Colonic mucosa (tissue), 4 donors: ENCODE data around the gene MOGAT3. TPM values are rescaled to one million over a fixed set of nuclear protein-coding genes. Genes with fewer than 3 reads are reported as not detected.

ENCODE experiments used
- DNase-seq: peaks from one replicate; pipeline ENCODE4 v3.0.0-alpha.2; 2020
- H3K27ac ChIP-seq: fragments of 200-600 bp; one replicate; pipeline ENCODE4 v1.8.0; 2021
- H3K27me3 ChIP-seq: fragments of 200-600 bp; one replicate; pipeline ENCODE4 v1.8.0; 2021
- H3K36me3 ChIP-seq: fragments of 200-600 bp; one replicate; pipeline ENCODE4 v1.8.0; 2021
- H3K4me1 ChIP-seq: fragments of 200-600 bp; one replicate; pipeline ENCODE4 v1.8.0; 2021; ENCODE audit warnings: mild to moderate bottlenecking
- H3K4me3 ChIP-seq: fragments of 200-600 bp; one replicate; pipeline ENCODE4 v1.8.0; 2021
- H3K9ac ChIP-seq, 2 donors: one replicate each; pipeline ENCODE4 v1.7.0; 2013; ENCODE audit warnings: control low read depth in 2 of 2, low read depth in 2 of 2, low read length in 2 of 2
- H3K9me3 ChIP-seq: fragments of 200-600 bp; one replicate; pipeline ENCODE4 v1.8.0; 2021
- intact Hi-C: fragments of 100-400 bp; cut with DNase I; formaldehyde crosslinking; loops from one replicate; pipeline ENCODE4 v1.14.1; 2022
- total RNA-seq, 2 donors: library from RNA; stranded (reverse); fragmentation: NEBNext Ultra II Directional in 1 of 2; extraction: Animal tissue kit (Norgen Biotek cat#: 25700) in 1 of 2; gene quantifications; one replicate each; pipeline ENCODE4 v1.2.1, GENCODE V29; 2021
- TF ChIP-seq, protein P1 (sequence below): fragments of 200-600 bp; IDR thresholded peaks from one replicate; pipeline ENCODE4 v1.8.0; 2022; ENCODE audit warnings: antibody characterized with exemption, mild to moderate bottlenecking
- donor health status: healthy.
- donor health status: DM: no; HTN: no; CAD: no.
- donor health status: DM: no; HTN: no; CAD: no.

MOGAT3 gene, protein sequence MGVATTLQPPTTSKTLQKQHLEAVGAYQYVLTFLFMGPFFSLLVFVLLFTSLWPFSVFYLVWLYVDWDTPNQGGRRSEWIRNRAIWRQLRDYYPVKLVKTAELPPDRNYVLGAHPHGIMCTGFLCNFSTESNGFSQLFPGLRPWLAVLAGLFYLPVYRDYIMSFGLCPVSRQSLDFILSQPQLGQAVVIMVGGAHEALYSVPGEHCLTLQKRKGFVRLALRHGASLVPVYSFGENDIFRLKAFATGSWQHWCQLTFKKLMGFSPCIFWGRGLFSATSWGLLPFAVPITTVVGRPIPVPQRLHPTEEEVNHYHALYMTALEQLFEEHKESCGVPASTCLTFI
- 10 to 100 TPM; 33.2 to 47.7 TPM for total RNA-seq

DNA sequence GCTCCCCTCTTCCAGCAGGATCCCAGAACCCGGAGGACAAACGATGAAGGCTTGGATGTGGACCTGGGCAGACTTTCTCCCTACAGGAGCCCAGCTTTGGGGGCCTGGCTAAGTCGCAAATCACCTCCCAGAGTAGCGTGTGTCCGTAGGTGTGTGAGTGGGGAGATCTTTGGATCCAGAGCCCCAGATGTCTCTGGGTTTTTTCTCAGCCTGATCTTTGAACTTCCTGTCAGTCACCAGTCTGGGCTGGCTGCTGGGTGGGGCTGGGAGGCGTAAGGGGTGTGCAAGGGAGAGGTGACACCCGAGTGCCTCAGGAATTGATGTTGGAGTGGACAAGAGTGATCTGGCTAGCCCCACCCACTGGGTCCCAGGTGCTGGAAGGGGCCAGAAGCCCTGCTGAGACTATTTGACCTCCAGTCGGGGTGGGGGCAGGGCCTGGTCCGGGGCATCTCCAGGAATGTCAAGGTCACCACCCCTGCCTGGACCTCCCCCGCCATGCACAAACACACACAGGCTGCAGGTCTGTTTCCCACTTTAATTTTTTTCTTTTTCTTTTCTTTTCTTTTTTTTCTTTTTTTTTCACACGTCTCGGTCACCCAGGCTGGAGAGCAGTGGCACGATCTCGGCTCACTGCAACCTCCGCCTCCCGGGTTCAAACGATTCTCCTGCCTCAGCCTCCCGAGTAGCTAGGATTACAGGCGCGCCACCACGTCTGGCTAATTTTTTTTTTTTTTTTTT lies at the start of gene MOGAT3:
Gene MOGAT3, minus strand, starts transcription at position 175 of the 738 bp plus-strand sequence. CDS start 182 bp downstream, outside the sequence.
- DNase-seq: peak; percentile 95
- TF ChIP-seq, protein P1, sequence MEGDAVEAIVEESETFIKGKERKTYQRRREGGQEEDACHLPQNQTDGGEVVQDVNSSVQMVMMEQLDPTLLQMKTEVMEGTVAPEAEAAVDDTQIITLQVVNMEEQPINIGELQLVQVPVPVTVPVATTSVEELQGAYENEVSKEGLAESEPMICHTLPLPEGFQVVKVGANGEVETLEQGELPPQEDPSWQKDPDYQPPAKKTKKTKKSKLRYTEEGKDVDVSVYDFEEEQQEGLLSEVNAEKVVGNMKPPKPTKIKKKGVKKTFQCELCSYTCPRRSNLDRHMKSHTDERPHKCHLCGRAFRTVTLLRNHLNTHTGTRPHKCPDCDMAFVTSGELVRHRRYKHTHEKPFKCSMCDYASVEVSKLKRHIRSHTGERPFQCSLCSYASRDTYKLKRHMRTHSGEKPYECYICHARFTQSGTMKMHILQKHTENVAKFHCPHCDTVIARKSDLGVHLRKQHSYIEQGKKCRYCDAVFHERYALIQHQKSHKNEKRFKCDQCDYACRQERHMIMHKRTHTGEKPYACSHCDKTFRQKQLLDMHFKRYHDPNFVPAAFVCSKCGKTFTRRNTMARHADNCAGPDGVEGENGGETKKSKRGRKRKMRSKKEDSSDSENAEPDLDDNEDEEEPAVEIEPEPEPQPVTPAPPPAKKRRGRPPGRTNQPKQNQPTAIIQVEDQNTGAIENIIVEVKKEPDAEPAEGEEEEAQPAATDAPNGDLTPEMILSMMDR: no peak
- Histone ChIP-seq H3K27ac (peak within 1 kb of the TSS; percentile 78), H3K9me3 (no peaks in the 10 kb centered on the region), H3K4me1 (no peaks in the 10 kb centered on the region), H3K27me3 (peaks cover 8% of the 10 kb centered on the region), H3K36me3 (no peaks in the 10 kb centered on the region), H3K4me3 (peak within 1 kb of the TSS; percentile 32), H3K9ac (peak within 1 kb of the TSS; percentile 73 to 78)
- intact Hi-C loops: no loop called here

DNA sequence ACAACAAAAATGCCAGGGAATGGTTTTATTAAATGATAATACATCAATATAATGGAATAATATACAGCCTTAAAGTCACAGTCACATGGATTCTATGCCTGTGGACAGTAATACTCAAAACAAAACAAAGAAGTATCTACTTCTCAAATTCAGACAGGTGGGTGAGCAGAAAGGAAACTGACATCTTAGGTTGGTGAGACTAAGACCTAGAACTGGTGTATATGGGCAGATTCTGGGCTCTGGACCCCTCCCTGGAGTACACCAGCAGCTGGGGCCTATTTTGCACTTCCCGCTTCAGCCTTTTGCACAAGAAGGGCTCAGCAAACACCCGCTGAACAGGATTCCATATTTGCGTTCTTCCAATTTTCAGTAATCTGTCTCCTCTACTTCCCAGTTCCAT lies 49.5 kb upstream of the MOGAT3 start:
- intact Hi-C loops: no loop called here
- H3K9ac ChIP-seq: no peak overlapping the region
- DNase-seq: no peak
- H3K4me3 ChIP-seq: no peak overlapping the region
- H3K27ac ChIP-seq: no peak overlapping the region
- H3K36me3 ChIP-seq: no peaks in the 10 kb centered on the region
- no peaks in the 10 kb centered on the region for H3K9me3 ChIP-seq
- TF ChIP-seq, protein P1: no peak
- peaks cover 3% of the 10 kb centered on the region for H3K4me1 ChIP-seq
- H3K27me3 ChIP-seq: no peaks in the 10 kb centered on the region

DNA sequence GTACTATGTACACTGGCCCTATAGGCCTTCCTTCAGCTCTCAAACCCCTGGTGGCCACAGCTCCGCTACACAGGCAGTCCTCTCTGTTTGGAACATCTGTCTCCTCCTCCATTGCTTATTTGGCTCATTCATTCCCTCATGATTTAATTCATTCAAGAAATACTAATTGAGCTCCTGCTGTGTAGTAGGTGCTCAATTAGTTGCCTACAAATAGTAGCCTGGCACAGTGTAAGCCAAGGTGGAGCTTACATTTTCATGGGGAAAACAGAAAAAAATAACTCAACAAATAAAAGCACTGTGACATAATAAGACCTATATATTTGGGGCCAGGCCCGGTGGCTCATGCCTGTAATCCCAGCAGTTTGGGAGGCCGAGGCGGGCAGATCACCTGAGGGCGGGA lies 47.4 kb upstream of the MOGAT3 start:
- peaks cover 9% of the 10 kb centered on the region for H3K4me1 ChIP-seq

DNA sequence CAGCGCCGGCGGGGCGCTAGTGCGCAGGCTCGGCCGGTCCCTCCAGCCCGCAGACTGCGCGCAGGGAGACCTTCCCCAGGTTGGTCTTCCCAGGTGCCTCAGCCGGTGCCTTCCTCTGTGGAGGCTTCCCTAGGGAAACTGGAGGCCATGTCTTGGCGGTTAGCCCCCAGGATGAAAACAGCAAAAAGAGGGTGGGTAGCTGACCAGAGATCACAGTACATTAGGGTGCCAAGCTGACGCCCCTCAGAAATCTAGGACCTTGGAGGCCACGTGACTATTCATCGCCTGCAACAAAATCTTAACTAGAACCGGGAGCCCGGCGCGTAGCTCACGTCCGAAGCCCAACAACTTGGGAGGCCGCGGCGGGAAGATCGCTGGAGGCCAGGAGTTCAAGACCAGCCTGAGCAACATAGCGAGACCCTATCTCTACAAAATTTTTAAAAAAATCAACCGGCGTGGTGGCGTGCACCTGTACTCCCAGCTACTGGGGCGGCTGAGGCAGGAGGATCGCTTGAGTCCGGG lies 44.4 kb upstream of the MOGAT3 start:
- H3K9ac ChIP-seq: peak overlapping the region; percentile 45 to 82
- no peak for DNase-seq
- H3K4me3 ChIP-seq: peak overlapping the region; percentile 74
- H3K27ac ChIP-seq: peak overlapping the region; percentile 93
- H3K9me3 ChIP-seq: no peaks in the 10 kb centered on the region
- peaks cover 6% of the 10 kb centered on the region for H3K4me1 ChIP-seq
- intact Hi-C loops: no loop called here
- TF ChIP-seq, protein P1: no peak
- H3K27me3 ChIP-seq: no peaks in the 10 kb centered on the region
- no peaks in the 10 kb centered on the region for H3K36me3 ChIP-seq

More for the DNA sequence above, 47.4 kb upstream of the MOGAT3 start:
- TF ChIP-seq, protein P1: no peak
- H3K9ac ChIP-seq: no peak overlapping the region
- no peaks in the 10 kb centered on the region for H3K27me3 ChIP-seq
- H3K36me3 ChIP-seq: no peaks in the 10 kb centered on the region
- DNase-seq: no peak
- no peak overlapping the region for H3K27ac ChIP-seq
- no peaks in the 10 kb centered on the region for H3K9me3 ChIP-seq
- intact Hi-C loops: no loop called here
- no peak overlapping the region for H3K4me3 ChIP-seq

- peaks cover 6% of the 10 kb centered on the region for H3K4me1 ChIP-seq
- intact Hi-C loops: no loop called here
- TF ChIP-seq, protein P1: peak; percentile 91
Observed at GRCh38 chr7:101244375-101245146, 43.7 kb upstream of the MOGAT3 start, which contains the start of gene FIS1. Gene FIS1, minus strand, starts transcription at chr7:101245081. Its CDS starts 77 bp downstream, at chr7:101245004.

More at GRCh38 chr7:101244375-101245146, 43.7 kb upstream of the MOGAT3 start, which contains the start of gene FIS1:
- Histone ChIP-seq H3K27ac (peak within 1 kb of the TSS; percentile 93), H3K27me3 (no peaks in the 10 kb centered on the region), H3K9me3 (no peaks in the 10 kb centered on the region), H3K36me3 (no peaks in the 10 kb centered on the region), H3K4me3 (peak within 1 kb of the TSS; percentile 74), H3K9ac (peak within 1 kb of the TSS; percentile 82 to 89)
- DNase-seq: peak; percentile 93
